Lower lobe of right lung (tissue), 2 donors: ENCODE results near the gene TMEM94. TPM values are rescaled to one million over a fixed set of nuclear protein-coding genes. Genes with fewer than 3 reads are reported as not detected.

ENCODE experiments used
- ATAC-seq, 2 donors: fragments of 200-7000 bp; cut with Tn5 transposase; one replicate each; pipeline ENCODE4 v1.9.1; 2020 to 2022; ENCODE audit warnings: mild to moderate bottlenecking in 2 of 2, moderate library complexity in 2 of 2
- DNase-seq: peaks from one replicate; pipeline ENCODE4 v3.0.0-alpha.2; 2020
- H3K27ac ChIP-seq: fragments of 200-600 bp; one replicate; pipeline ENCODE4 v1.8.0; 2022
- H3K27me3 ChIP-seq: fragments of 200-600 bp; one replicate; pipeline ENCODE4 v1.8.0; 2022; ENCODE audit warnings: low read depth
- H3K36me3 ChIP-seq: fragments of 200-600 bp; one replicate; pipeline ENCODE4 v1.8.0; 2022; ENCODE audit warnings: mild to moderate bottlenecking
- H3K4me1 ChIP-seq: fragments of 200-600 bp; one replicate; pipeline ENCODE4 v1.8.0; 2022
- H3K4me3 ChIP-seq: fragments of 200-600 bp; one replicate; pipeline ENCODE4 v1.8.0; 2022; ENCODE audit warnings: mild to moderate bottlenecking
- H3K9me3 ChIP-seq: fragments of 200-600 bp; one replicate; pipeline ENCODE4 v1.8.0; 2022
- intact Hi-C: fragments of 100-400 bp; cut with DNase I; formaldehyde crosslinking; loops from one replicate; pipeline ENCODE4 v1.11.0; 2022
- microRNA-seq: library from miRNA; unstranded; fragments of <30 nt; microRNA quantifications from one replicate; pipeline ENCODE4 v1.2.0, GENCODE V29; 2020; ENCODE audit warnings: borderline number of aligned reads
- total RNA-seq: library from RNA; stranded (reverse); fragmentation: NEBNext Ultra II Directional; extraction: Animal tissue kit (Norgen Biotek cat#: 25700); gene quantifications from one replicate; pipeline ENCODE4 v1.2.1, GENCODE V29; 2021
- TF ChIP-seq, protein P1 (sequence below): fragments of 200-600 bp; IDR thresholded peaks from one replicate; pipeline ENCODE4 v1.8.0; 2022; ENCODE audit warnings: antibody characterized with exemption, mild to moderate bottlenecking
- donor health status: DM: no; HTN: yes; CAD: no; lungs with severe emphysema.

Gene TMEM94
- total RNA-seq, 1 donor from 2014 or later: 89.5 TPM

DNA sequence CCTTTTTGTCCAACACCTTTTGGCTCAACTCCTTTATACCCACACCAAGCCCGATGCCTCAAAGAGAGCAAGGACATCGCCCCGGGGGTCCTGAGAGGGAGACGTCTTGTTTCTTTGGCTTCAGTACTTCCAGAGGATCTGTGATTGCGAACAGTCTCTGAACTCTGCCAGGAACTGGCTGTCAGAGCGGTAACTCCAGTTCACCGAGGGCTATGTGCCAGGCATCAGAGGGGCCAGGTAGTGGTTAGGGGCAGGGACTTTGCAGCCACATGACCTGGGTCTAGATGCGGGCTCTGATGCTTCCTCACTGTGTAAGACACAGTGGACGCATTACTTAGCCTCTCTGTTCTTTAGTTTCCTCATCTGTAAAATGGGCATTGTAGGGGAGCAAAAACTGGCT lies 90.7 kb downstream of the TMEM94 start:
- no peak for DNase-seq
- Histone ChIP-seq H3K4me3 (no peak overlapping the region), H3K27ac (no peak overlapping the region)

DNA sequence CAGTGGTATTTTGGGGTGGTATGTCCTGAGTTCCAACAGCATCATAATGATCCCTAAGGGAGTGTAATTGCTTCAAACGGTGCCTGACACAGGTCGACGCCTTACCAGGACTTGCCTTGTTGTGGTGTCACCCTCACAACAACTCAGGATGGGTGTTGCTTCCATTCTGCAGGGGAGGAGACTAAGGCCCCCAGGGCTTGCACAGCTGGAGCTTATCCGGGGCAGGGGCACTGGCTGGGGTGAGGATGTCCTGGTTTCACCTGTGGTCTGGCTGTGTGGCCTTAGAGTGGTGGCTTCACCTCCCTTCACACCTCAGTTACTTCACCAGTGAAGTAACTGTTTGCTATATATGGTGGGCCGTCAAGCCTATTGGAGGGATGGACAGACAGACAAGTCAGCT lies 92.4 kb downstream of the TMEM94 start:
- TF ChIP-seq, protein P1, sequence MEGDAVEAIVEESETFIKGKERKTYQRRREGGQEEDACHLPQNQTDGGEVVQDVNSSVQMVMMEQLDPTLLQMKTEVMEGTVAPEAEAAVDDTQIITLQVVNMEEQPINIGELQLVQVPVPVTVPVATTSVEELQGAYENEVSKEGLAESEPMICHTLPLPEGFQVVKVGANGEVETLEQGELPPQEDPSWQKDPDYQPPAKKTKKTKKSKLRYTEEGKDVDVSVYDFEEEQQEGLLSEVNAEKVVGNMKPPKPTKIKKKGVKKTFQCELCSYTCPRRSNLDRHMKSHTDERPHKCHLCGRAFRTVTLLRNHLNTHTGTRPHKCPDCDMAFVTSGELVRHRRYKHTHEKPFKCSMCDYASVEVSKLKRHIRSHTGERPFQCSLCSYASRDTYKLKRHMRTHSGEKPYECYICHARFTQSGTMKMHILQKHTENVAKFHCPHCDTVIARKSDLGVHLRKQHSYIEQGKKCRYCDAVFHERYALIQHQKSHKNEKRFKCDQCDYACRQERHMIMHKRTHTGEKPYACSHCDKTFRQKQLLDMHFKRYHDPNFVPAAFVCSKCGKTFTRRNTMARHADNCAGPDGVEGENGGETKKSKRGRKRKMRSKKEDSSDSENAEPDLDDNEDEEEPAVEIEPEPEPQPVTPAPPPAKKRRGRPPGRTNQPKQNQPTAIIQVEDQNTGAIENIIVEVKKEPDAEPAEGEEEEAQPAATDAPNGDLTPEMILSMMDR: no peak
- Histone ChIP-seq H3K27me3 (no peaks in the 10 kb centered on the region), H3K27ac (peak overlapping the region; percentile 91), H3K4me1 (peaks cover 11% of the 10 kb centered on the region), H3K36me3 (no peaks in the 10 kb centered on the region), H3K9me3 (no peaks in the 10 kb centered on the region), H3K4me3 (no peak overlapping the region)
- intact Hi-C loops: no loop called here
- ATAC-seq: no peak
- DNase-seq: no peak

More for the DNA sequence above, 90.7 kb downstream of the TMEM94 start:
- intact Hi-C loops: no loop called here
- peaks cover 7% of the 10 kb centered on the region for H3K36me3 ChIP-seq
- ATAC-seq: no peak
- H3K4me1 ChIP-seq: peaks cover 16% of the 10 kb centered on the region
- TF ChIP-seq, protein P1: no peak
- H3K9me3 ChIP-seq: no peaks in the 10 kb centered on the region
- no peaks in the 10 kb centered on the region for H3K27me3 ChIP-seq

Small RNA genes within 50 kb of the gene (microRNA-seq; reads per million reads assigned to microRNA genes)
- not detected for gene MIR6785

Other genes with a start within 250 kb of the TMEM94 start
- 68.6 TPM for gene GGA3, start 195.0 kb upstream of the TMEM94 start, total RNA-seq
- gene MRPS7, start 194.8 kb upstream of the TMEM94 start, total RNA-seq: 38.3 TPM
- 32.1 TPM for gene MIF4GD, start 185.4 kb upstream of the TMEM94 start, total RNA-seq
- gene SLC25A19, start 167.2 kb upstream of the TMEM94 start, total RNA-seq: 41.5 TPM
- gene GRB2, start 51.0 kb upstream of the TMEM94 start, total RNA-seq: 181 TPM
- gene CASKIN2, start 58.9 kb downstream of the TMEM94 start, total RNA-seq: 68.8 TPM
- gene TSEN54, start 59.9 kb downstream of the TMEM94 start, total RNA-seq: 20.4 TPM
- gene LLGL2, start 69.1 kb downstream of the TMEM94 start, total RNA-seq: 111 TPM
- 181 TPM for gene MYO15B, start 131.2 kb downstream of the TMEM94 start, total RNA-seq
- gene SMIM5, start 176.8 kb downstream of the TMEM94 start, total RNA-seq: 2.7 TPM
- 39.4 TPM for gene RECQL5, start 210.5 kb downstream of the TMEM94 start, total RNA-seq
- 73.0 TPM for gene SAP30BP, start 210.7 kb downstream of the TMEM94 start, total RNA-seq